ENCODE data around the gene SDK2. TPM values are rescaled to one million over a fixed set of nuclear protein-coding genes. Genes with fewer than 3 reads are reported as not detected.
A peak's percentile ranks its signal among the peaks of the same experiment; 100 is the strongest.

The SDK2 gene
- total and polyA plus RNA-seq, 2 of the 8 experiments (the other 6 are each of a cell fraction or from before 2014, with no cell fraction given): 3.9 to 4.1 TPM

- CTCF ChIA-PET (ENCODE audit: partially characterized antibody): interaction anchor here (0.7 kb wide), 1 partner anchor 10 kb away, joined by 3 read pairs; no protein-coding TSS in a partner anchor
- Histone ChIP-seq H3K23me2 (ENCODE audit: low read depth, low read length) (peaks cover 5% of the 10 kb centered on the region; the same call in 1 of the 2 replicates), H2BK5ac (ENCODE audit: low read depth, low read length) (no peak overlapping the region), H3K27ac (ENCODE audit: low read depth, low read length) (no peak overlapping the region), H3K9me3 (ENCODE audit: insufficient read depth in 2 of 2, low read depth in 1 of 2, low read length in 1 of 2) (no peaks in the 10 kb centered on the region; a peak in 2 of 4 replicates), H2AFZ (ENCODE audit: low read length) (no peak overlapping the region), H3K36me3 (ENCODE audit: control insufficient read depth in 2 of 4, insufficient read depth in 4 of 4, low read length in 3 of 4) (no peaks in the 10 kb centered on the region), H3K18ac (ENCODE audit: extremely low read depth, low read length) (no peak overlapping the region), H4K91ac (replicated peaks; ENCODE audit: insufficient read length, low read length) (no peak overlapping the region), H3K56ac (replicated peaks; ENCODE audit: insufficient read length, low read depth, low read length) (no peak overlapping the region), H3K4me1 (replicated peaks in 1 of 4; ENCODE audit: control insufficient read depth in 3 of 4, insufficient read depth in 4 of 4, low read length in 3 of 4) (0 out of 7 replicates have a peak, but pooled peaks cover 0 to 4% (median 0%) of the 10 kb centered on the region in 4 experiments), H2BK120ac (replicated peaks; ENCODE audit: low read depth, low read length) (no peak overlapping the region), H3K4me2 (ENCODE audit: insufficient read depth in 1 of 2, low read depth in 2 of 2, low read length in 2 of 2) (no peak overlapping the region), H3K27me3 (replicated peaks in 1 of 4; ENCODE audit: control insufficient read depth in 3 of 4, extremely low read depth in 1 of 4, insufficient read depth in 3 of 4, low read length in 3 of 4) (no peaks in the 10 kb centered on the region), H4K20me1 (replicated peaks in 1 of 2; ENCODE audit: control insufficient read depth in 1 of 2, insufficient read depth in 2 of 2, low read length in 2 of 2) (peaks cover 0 to 2% of the 10 kb centered on the region in 2 experiments), H2BK15ac (ENCODE audit: low read length) (no peak overlapping the region), H4K5ac (ENCODE audit: insufficient read length, low read depth, low read length) (no peak overlapping the region), H2BK20ac (ENCODE audit: low read length) (no peak overlapping the region), H4K8ac (ENCODE audit: extremely low read depth, insufficient read depth, low read length) (no peak overlapping the region), H2BK12ac (ENCODE audit: low read depth, low read length) (no peak overlapping the region), H3K4ac (replicated peaks; ENCODE audit: insufficient read length, low read depth, low read length) (no peak overlapping the region), H3K79me2 (ENCODE audit: control insufficient read depth in 1 of 2, insufficient read depth in 2 of 2, low read length in 2 of 2) (no peaks in the 10 kb centered on the region), H3K23ac (ENCODE audit: insufficient read length) (no peak overlapping the region), H3K79me1 (ENCODE audit: low read depth, low read length) (no peaks in the 10 kb centered on the region), H3K4me3 (ENCODE audit: extremely low read depth in 1 of 4, insufficient read depth in 2 of 4, low read depth in 3 of 4, low read length in 4 of 4) (no peak overlapping the region), H3K9ac (replicated peaks in 1 of 4; ENCODE audit: extremely low read depth in 1 of 4, low read depth in 3 of 4, low read length in 3 of 4) (no peak overlapping the region), H3K14ac (ENCODE audit: insufficient read length) (no peak overlapping the region), H2AK5ac (ENCODE audit: low read depth, low read length) (no peak overlapping the region)
- 91% methylated on average over 4 of the region's 4 CpGs; no CpG with 5 or more reads in 1 of the 2 experiments for WGBS, 2 experiments (ENCODE audit: extremely low coverage in 1 of 2, insufficient coverage in 1 of 2, insufficient read length in 1 of 2, insufficient replicate concordance in 2 of 2, low coverage in 1 of 2, low lambda C conversion rate in 2 of 2, missing lambda C conversion rate in 1 of 2)
- TF ChIP-seq FOSL1 (IDR thresholded peaks at IDR 0.05; ENCODE audit: insufficient read depth, low read depth, low read length) (no peak), SRF (IDR thresholded peaks at IDR 0.05; ENCODE audit: low read depth, low read length) (no peak), KDM1A (IDR thresholded peaks at IDR 0.05; ENCODE audit: borderline replicate concordance, low read length) (peak; percentile 20; the same call in 1 of the 2 replicates), CHD1 (IDR thresholded peaks at IDR 0.05; ENCODE audit: low read depth, low read length) (no peak)
- no peak for DNase-seq (ENCODE audit: low read depth in 1 of 2, low spot score in 2 of 2)
- POLR2A ChIA-PET (ENCODE audit: partially characterized antibody): no interaction called here
- FAIRE-seq: no peak
These were observed 179.8 kb downstream of the SDK2 start for GRCh38 chr17:73464447-73464846.
